ENCODE results near the gene TKT. TPM values are rescaled to one million over a fixed set of nuclear protein-coding genes. Genes with fewer than 3 reads are reported as not detected.
A peak's percentile ranks its signal among the peaks of the same experiment; 100 is the strongest.

TKT gene
- total and polyA plus RNA-seq, 2 of the 8 experiments (the other 6 are each of a cell fraction or from before 2014, with no cell fraction given), result 418 to 986 TPM

DNA sequence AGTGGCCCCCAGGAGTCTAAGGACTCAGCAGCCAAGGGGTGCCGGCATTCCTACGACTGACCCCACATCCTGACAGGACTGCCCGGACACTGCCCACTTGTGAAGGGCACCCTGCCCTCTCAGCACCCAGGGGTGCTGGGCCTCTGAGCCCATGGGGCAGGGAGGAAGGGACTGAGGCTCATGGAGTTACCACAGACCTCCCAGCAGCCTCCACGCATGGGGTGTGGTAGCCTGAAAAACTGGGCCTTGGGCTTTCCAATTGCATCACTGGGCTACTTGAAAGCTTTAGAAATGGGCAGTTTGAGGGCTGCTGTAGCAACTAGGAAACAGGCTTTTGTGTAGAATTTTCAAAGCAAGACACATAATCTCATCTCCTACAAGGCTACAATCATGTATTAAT is 13.2 kb downstream of the TKT start:
- Histone ChIP-seq H3K23ac (ENCODE audit: insufficient read length) (no peak overlapping the region), H3K9ac (replicated peaks in 1 of 4; ENCODE audit: extremely low read depth in 1 of 4, low read depth in 3 of 4, low read length in 3 of 4) (no peak overlapping the region), H2BK120ac (replicated peaks; ENCODE audit: low read depth, low read length) (no peak overlapping the region), H3K9me3 (ENCODE audit: insufficient read depth in 2 of 2, low read depth in 1 of 2, low read length in 1 of 2) (no peaks in the 10 kb centered on the region), H2BK20ac (ENCODE audit: low read length) (no peak overlapping the region), H2AK5ac (ENCODE audit: low read depth, low read length) (no peak overlapping the region), H3K14ac (ENCODE audit: insufficient read length) (no peak overlapping the region), H4K5ac (ENCODE audit: insufficient read length, low read depth, low read length) (no peak overlapping the region), H3K18ac (ENCODE audit: extremely low read depth, low read length) (no peak overlapping the region; the same call in 1 of the 2 replicates), H2BK12ac (ENCODE audit: low read depth, low read length) (no peak overlapping the region), H2BK15ac (ENCODE audit: low read length) (no peak overlapping the region), H3K23me2 (ENCODE audit: low read depth, low read length) (no peaks in the 10 kb centered on the region), H3K4ac (replicated peaks; ENCODE audit: insufficient read length, low read depth, low read length) (no peak overlapping the region), H4K20me1 (replicated peaks in 1 of 2; ENCODE audit: control insufficient read depth in 1 of 2, insufficient read depth in 2 of 2, low read length in 2 of 2) (peaks cover 34 to 63% of the 10 kb centered on the region in 2 experiments), H3K36me3 (ENCODE audit: control insufficient read depth in 2 of 4, insufficient read depth in 4 of 4, low read length in 3 of 4) (peaks cover 32 to 48% (median 44%) of the 10 kb centered on the region in 4 experiments), H4K8ac (ENCODE audit: extremely low read depth, insufficient read depth, low read length) (no peak overlapping the region), H3K4me2 (ENCODE audit: insufficient read depth in 1 of 2, low read depth in 2 of 2, low read length in 2 of 2) (0 out of 4 replicates have a peak overlapping the region, but pooled peaks of 1 of the 2 experiments have one; percentile 5), H2BK5ac (ENCODE audit: low read depth, low read length) (no peak overlapping the region), H3K27ac (ENCODE audit: low read depth, low read length) (no peak overlapping the region), H4K91ac (replicated peaks; ENCODE audit: insufficient read length, low read length) (no peak overlapping the region), H3K27me3 (replicated peaks in 1 of 4; ENCODE audit: control insufficient read depth in 3 of 4, extremely low read depth in 1 of 4, insufficient read depth in 3 of 4, low read length in 3 of 4) (no peaks in the 10 kb centered on the region), H3K79me2 (ENCODE audit: control insufficient read depth in 1 of 2, insufficient read depth in 2 of 2, low read length in 2 of 2) (peaks cover 24 to 94% of the 10 kb centered on the region in 2 experiments), H3K56ac (replicated peaks; ENCODE audit: insufficient read length, low read depth, low read length) (no peak overlapping the region), H3K79me1 (ENCODE audit: low read depth, low read length) (peaks cover 24% of the 10 kb centered on the region), H3K4me3 (ENCODE audit: extremely low read depth in 1 of 4, insufficient read depth in 2 of 4, low read depth in 3 of 4, low read length in 4 of 4) (no peak overlapping the region), H2AFZ (ENCODE audit: low read length) (no peak overlapping the region), H3K4me1 (replicated peaks in 1 of 4; ENCODE audit: control insufficient read depth in 3 of 4, insufficient read depth in 4 of 4, low read length in 3 of 4) (peaks cover 4 to 21% (median 14%) of the 10 kb centered on the region in 4 experiments)
- POLR2A ChIA-PET (ENCODE audit: partially characterized antibody), result interaction anchor here (1.1 to 28.5 kb wide), 3 partner anchors 8 to 232 kb away, joined by 4 to 449 read pairs (median 449); partner anchors contain the start of gene TKT
- DNase-seq (ENCODE audit: low read depth in 1 of 2, low spot score in 2 of 2) (no peak), FAIRE-seq (no peak)
- CTCF ChIA-PET (ENCODE audit: partially characterized antibody), result interaction anchor here (1.0 to 10.6 kb wide), 8 partner anchors 9 to 58 kb away, joined by 4 to 64 read pairs (median 6); no protein-coding TSS in a partner anchor
- TF ChIP-seq TEAD4 (IDR thresholded peaks at IDR 0.05; ENCODE audit: low read depth, low read length) (no peak), POLR2AphosphoS5 (IDR thresholded peaks at IDR 0.05; ENCODE audit: low read depth, low read length) (peak; percentile 23; the same call in 1 of the 2 replicates)
- WGBS, 2 experiments (ENCODE audit: extremely low coverage in 1 of 2, insufficient coverage in 1 of 2, insufficient read length in 1 of 2, insufficient replicate concordance in 2 of 2, low coverage in 1 of 2, low lambda C conversion rate in 2 of 2, missing lambda C conversion rate in 1 of 2), result 93% methylated on average over 4 of the region's 4 CpGs; no CpG with 5 or more reads in 1 of the 2 experiments

Measured in H1 (cell line).